Measurements from ENCODE around the gene ATP1A2. TPM values are rescaled to one million over a fixed set of nuclear protein-coding genes. Genes with fewer than 3 reads are reported as not detected.

Gene ATP1A2
- total and polyA plus RNA-seq, 2 of the 8 experiments (the other 6 are each of a cell fraction or from before 2014, with no cell fraction given) = 39.7 to 40.8 TPM

DNA sequence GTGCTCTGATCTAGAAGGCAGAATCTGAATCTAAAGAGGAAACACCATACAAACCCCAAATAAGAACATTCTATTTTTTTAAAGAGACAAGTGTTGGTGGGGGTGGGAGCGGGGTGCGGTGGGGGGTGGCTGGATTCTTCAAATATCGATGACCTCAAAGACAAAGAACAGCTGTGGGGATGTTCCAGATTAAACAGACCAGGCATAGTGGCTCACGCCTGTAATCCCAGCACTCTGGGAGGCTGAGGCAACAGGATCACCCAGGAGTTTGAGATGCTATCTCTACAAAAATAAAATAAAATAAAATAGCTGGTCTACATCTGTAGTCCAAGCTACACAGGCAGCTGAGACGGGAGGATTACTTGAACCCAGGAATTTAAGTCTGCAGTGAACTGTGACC is 40.8 kb downstream of the ATP1A2 start:
- Histone ChIP-seq H3K27me3 (replicated peaks in 1 of 4; ENCODE audit: control insufficient read depth in 3 of 4, extremely low read depth in 1 of 4, insufficient read depth in 3 of 4, low read length in 3 of 4) (no peaks in the 10 kb centered on the region; a peak in 2 of 7 replicates), H2BK5ac (ENCODE audit: low read depth, low read length) (no peak overlapping the region), H3K9ac (replicated peaks in 1 of 4; ENCODE audit: extremely low read depth in 1 of 4, low read depth in 3 of 4, low read length in 3 of 4) (no peak overlapping the region), H4K8ac (ENCODE audit: extremely low read depth, insufficient read depth, low read length) (no peak overlapping the region), H4K91ac (replicated peaks; ENCODE audit: insufficient read length, low read length) (no peak overlapping the region), H3K18ac (ENCODE audit: extremely low read depth, low read length) (no peak overlapping the region), H3K4me1 (replicated peaks in 1 of 4; ENCODE audit: control insufficient read depth in 3 of 4, insufficient read depth in 4 of 4, low read length in 3 of 4) (no peaks in the 10 kb centered on the region), H3K4me3 (ENCODE audit: extremely low read depth in 1 of 4, insufficient read depth in 2 of 4, low read depth in 3 of 4, low read length in 4 of 4) (no peak overlapping the region), H2AFZ (ENCODE audit: low read length) (no peak overlapping the region), H3K36me3 (ENCODE audit: control insufficient read depth in 2 of 4, insufficient read depth in 4 of 4, low read length in 3 of 4) (no peaks in the 10 kb centered on the region), H4K5ac (ENCODE audit: insufficient read length, low read depth, low read length) (no peak overlapping the region), H3K4ac (replicated peaks; ENCODE audit: insufficient read length, low read depth, low read length) (no peak overlapping the region), H3K79me1 (ENCODE audit: low read depth, low read length) (no peaks in the 10 kb centered on the region), H3K79me2 (ENCODE audit: control insufficient read depth in 1 of 2, insufficient read depth in 2 of 2, low read length in 2 of 2) (no peaks in the 10 kb centered on the region), H2BK15ac (ENCODE audit: low read length) (no peak overlapping the region), H2AK5ac (ENCODE audit: low read depth, low read length) (no peak overlapping the region), H3K27ac (ENCODE audit: low read depth, low read length) (no peak overlapping the region), H3K14ac (ENCODE audit: insufficient read length) (no peak overlapping the region), H3K56ac (replicated peaks; ENCODE audit: insufficient read length, low read depth, low read length) (no peak overlapping the region), H2BK120ac (replicated peaks; ENCODE audit: low read depth, low read length) (no peak overlapping the region), H3K23me2 (ENCODE audit: low read depth, low read length) (no peaks in the 10 kb centered on the region; the same call in 1 of the 2 replicates), H3K4me2 (ENCODE audit: insufficient read depth in 1 of 2, low read depth in 2 of 2, low read length in 2 of 2) (no peak overlapping the region), H4K20me1 (replicated peaks in 1 of 2; ENCODE audit: control insufficient read depth in 1 of 2, insufficient read depth in 2 of 2, low read length in 2 of 2) (no peaks in the 10 kb centered on the region), H3K9me3 (ENCODE audit: insufficient read depth in 2 of 2, low read depth in 1 of 2, low read length in 1 of 2) (no peaks in the 10 kb centered on the region), H3K23ac (ENCODE audit: insufficient read length) (no peak overlapping the region), H2BK20ac (ENCODE audit: low read length) (no peak overlapping the region), H2BK12ac (ENCODE audit: low read depth, low read length) (no peak overlapping the region)
- ChIA-PET POLR2A (ENCODE audit: partially characterized antibody) (interaction anchor here (1.0 to 1.1 kb wide), 4 partner anchors 10 to 96 kb away, joined by 3 to 5 read pairs (median 4); no protein-coding TSS in a partner anchor), CTCF (ENCODE audit: partially characterized antibody) (interaction anchor here (0.9 to 18.4 kb wide), 19 partner anchors 11 to 136 kb away, joined by 3 to 257 read pairs (median 6); partner anchors contain the start of genes CASQ1 and PEA15)
- no peak for DNase-seq (ENCODE audit: low read depth in 1 of 2, low spot score in 2 of 2)
- TF ChIP-seq, protein P1, sequence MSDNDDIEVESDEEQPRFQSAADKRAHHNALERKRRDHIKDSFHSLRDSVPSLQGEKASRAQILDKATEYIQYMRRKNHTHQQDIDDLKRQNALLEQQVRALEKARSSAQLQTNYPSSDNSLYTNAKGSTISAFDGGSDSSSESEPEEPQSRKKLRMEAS (IDR thresholded peaks at IDR 0.05) = no peak
- TF ChIP-seq NANOG (IDR thresholded peaks at IDR 0.05; ENCODE audit: insufficient read depth, low read depth, low read length, poor library complexity, severe bottlenecking) = no peak
- 87% methylated on average over 5 of the region's 5 CpGs; no CpG with 5 or more reads in 1 of the 2 experiments for WGBS, 2 experiments (ENCODE audit: extremely low coverage in 1 of 2, insufficient coverage in 1 of 2, insufficient read length in 1 of 2, insufficient replicate concordance in 2 of 2, low coverage in 1 of 2, low lambda C conversion rate in 2 of 2, missing lambda C conversion rate in 1 of 2)
- FAIRE-seq = no peak
